GM12875 (cell line): ENCODE results near the gene LHPP.

Experiments used
- H3K4me3 ChIP-seq: one replicate; pipeline ENCODE4 v1.5.1; 2011; ENCODE audit warnings: low read depth, low read length, control low read depth
- TF ChIP-seq, protein P1 (sequence below): IDR thresholded peaks from 2 replicates; pipeline ENCODE4 v1.5.1; 2011; ENCODE audit warnings: low read depth, mild to moderate bottlenecking, control low read depth, inconsistent platforms, low read length, moderate library complexity, borderline replicate concordance; ENCODE audit not compliant: insufficient read depth

LHPP gene

GRCh38 chr10:124525751-124526600, 64.4 kb downstream of the LHPP start:
- TF ChIP-seq, protein P1, sequence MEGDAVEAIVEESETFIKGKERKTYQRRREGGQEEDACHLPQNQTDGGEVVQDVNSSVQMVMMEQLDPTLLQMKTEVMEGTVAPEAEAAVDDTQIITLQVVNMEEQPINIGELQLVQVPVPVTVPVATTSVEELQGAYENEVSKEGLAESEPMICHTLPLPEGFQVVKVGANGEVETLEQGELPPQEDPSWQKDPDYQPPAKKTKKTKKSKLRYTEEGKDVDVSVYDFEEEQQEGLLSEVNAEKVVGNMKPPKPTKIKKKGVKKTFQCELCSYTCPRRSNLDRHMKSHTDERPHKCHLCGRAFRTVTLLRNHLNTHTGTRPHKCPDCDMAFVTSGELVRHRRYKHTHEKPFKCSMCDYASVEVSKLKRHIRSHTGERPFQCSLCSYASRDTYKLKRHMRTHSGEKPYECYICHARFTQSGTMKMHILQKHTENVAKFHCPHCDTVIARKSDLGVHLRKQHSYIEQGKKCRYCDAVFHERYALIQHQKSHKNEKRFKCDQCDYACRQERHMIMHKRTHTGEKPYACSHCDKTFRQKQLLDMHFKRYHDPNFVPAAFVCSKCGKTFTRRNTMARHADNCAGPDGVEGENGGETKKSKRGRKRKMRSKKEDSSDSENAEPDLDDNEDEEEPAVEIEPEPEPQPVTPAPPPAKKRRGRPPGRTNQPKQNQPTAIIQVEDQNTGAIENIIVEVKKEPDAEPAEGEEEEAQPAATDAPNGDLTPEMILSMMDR: no peak
- no peak overlapping the region for H3K4me3 ChIP-seq

DNA sequence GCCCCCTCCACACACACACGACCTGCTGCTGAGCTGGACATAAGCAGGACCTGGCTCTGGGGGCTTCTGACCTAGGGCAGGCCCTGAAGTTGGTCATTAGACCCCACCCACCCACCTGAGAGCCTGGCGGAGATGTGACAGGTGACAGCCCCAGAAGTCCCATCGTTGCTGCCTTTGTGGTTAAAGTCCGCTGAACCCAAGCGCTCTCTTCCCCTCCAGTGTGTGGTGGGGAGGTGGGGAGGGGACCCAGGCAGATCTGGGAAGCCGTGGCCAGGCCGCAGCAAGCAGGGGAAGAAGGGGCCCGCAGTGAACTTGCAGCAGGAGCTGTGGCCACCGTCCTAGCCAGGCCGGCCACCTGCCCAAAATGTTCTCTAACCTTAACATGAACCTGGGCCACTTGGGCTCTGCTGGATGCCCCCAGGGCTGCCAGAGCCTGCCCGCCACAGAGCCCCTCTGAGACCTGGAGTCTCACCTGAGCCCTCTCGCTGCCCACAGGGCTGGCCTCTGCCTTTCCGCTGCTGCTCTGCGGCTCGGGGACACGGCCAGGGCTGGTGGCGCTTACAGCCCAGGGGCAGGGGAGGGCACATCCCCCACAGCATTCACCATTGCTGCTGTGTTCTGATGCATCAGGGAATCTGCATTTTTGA, 65.1 kb downstream of the LHPP start:
- TF ChIP-seq, protein P1: no peak
- H3K4me3 ChIP-seq: no peak overlapping the region

- H3K4me3 ChIP-seq: no peak overlapping the region
- TF ChIP-seq, protein P1: no peak
These were observed 66.3 kb downstream of the LHPP start for GRCh38 chr10:124527874-124528395.

DNA sequence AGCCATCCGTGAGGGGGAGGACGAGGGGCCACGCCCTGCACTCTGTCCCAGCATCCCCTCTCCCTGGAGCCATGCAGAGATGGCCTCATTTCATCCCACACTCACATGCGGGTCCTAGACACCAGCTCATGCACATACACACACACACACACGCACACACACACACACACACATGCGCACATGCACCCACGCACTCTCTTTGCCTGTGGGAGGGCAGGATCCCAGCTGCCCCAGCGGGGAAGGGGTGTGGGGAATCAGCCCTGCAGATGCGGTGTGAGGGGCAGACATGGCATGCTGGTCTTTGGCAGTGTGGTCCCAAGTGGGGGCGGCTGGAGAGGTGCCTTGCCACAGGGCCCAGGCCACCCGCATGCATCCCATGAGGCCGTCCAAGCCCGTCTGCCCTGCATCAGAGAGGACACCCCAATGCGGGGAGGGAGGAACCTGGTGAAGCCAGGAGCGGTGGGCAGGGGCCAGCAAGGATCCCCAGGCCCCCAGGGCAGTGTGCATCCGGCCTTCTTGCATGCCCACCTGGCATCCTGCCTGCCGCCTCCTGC, 68.1 kb downstream of the LHPP start:
- TF ChIP-seq, protein P1: no peak
- no peak overlapping the region for H3K4me3 ChIP-seq

DNA sequence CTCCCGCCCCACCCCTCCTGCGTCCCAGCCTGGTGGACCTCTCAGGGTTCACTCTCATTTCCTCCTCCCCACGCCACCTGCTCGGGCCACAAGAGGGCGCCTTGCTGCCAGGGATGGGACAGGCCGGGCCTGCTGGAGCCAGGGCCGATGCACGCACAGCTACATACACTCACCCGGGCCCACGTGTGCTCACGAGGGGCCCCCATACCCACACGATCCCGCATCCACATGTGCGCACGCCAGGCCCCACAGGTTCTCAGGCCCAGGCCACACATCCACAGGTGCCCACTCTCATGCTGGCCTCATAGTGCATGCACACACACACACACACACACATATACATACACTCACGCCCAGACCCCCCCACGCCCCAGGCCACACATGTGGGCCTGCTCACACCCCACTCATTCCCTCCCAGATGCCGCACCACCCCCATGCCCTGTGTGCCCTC, 68.6 kb downstream of the LHPP start:
- TF ChIP-seq, protein P1: peak; percentile 97
- H3K4me3 ChIP-seq: no peak overlapping the region

GRCh38 chr10:124530816-124531215, 69.2 kb downstream of the LHPP start:
- no peak overlapping the region for H3K4me3 ChIP-seq
- TF ChIP-seq, protein P1: no peak
